GM21526 (cell line): ENCODE results near the gene MRPL53.

ENCODE experiments used
- ATAC-seq: cut with Tn5 transposase; IDR thresholded peaks from one replicate; pipeline ENCODE4 v1.9.1; 2021; ENCODE audit warnings: moderate library complexity; ENCODE audit not compliant: unreplicated experiment, low FRiP score

MRPL53 gene

DNA sequence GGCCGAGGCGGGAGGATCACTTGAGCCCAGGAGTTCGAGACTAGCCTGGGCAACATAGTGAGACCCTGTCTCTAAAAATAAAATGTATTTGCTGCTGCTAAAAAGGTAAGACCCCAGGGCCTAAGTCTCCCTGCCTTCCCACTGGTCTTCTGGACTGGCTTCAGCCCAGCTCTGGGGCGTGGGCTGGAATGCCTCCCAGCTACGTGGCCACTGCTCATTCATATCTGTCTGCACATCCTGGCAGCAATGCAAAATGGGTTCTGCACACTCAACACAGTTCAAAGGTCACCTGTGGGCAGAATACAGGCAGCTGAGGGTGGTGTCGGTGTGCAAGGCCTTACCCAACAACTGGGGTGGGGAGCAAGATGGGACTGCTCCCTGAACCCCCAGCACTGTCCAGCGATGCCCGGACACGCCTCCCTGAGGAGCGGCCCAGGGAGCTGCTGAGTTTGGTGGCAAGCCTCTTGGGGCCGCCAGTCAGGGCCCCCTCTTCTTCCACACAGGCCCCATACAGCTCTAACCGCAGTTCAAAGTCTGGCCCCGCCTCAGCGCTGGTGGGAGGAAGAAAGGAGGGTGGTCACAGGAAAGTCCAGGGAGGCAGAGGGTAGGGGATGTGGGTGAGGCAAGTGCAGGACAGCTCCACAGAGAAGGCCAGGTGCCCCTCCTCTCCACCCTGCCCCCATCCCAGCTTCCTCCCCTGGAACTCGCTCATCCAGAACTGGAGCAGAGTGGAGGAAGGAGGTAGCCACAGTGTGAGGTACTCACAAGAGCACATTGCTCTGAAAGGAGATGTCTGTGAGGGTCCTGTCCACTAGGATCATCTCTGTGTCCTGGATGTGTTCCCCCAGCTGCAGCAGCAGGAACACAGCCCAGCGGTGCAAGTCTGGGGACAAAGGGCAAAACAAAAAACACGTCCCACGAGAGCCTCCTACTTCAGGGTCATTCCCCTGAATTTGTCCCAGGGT, 42.7 kb downstream of the MRPL53 start:
- no peak for ATAC-seq

DNA sequence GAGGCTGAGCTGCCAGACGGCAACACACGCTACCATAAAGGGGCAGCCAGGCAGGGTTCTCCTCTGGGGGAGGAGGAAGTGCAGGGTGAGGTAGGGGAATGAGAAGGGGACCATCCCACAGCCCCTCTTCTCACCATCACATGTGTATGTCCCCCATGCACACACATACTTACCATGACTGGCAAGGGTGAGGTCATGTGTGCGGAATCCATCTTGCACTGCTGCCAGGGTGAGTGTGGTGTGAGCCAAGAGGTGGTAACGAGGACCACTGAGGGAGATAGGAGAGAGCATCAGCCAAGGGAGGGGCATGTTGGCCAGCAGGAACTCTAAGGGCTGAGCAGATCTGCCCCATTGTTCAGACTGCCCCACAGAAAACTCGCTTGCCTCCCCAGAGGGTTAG, 43.8 kb downstream of the MRPL53 start:
- ATAC-seq: no peak

DNA sequence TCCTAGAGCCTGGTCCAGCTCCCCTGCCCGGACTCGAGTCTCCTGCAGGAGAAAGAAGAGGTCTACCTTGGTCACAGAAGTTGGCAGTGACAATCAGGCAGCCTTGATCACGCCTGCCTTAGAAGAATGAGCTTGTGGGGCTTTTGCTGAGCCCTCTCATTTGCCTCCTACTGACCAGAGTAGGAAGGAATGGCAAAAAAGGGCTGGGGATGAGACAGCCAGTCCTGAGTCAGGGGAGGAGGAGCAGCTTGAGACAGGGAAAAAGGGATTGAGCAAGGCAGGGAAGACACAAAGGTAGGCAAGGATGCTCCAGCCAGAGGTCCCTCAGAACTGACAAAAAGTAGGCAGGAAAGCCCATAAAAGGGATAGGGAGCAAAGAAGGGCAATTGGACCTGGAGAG, 44.9 kb downstream of the MRPL53 start:
- ATAC-seq: no peak

DNA sequence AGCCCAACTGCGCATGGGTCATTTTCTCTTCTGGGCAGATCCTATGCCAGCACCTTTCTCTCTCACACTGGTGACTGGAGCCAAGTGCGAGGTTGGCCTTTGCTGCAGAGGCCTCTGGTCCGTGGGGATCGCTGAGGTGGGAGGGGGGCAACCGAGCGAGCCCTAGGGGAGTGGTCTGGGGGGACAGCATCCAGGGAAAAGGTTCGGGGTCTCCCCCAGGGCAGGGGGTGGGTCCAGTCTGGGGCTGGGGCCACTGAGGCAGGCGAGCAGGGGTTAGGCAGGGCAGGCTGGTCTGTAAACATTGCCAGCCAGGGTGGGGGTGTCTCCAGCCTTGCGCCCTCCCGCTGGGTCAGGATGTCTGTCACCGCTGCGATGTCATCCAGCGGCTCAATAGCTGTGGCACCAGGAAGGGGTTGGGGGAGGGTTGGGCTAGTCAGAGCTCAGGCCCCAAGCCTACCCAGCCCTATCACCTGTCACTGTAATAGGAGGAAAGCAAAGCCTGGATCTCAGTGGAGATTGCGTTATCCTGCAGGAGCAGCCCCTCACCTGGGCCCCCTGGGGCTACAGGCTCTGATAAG, 46.2 kb downstream of the MRPL53 start:
- ATAC-seq: no peak

DNA sequence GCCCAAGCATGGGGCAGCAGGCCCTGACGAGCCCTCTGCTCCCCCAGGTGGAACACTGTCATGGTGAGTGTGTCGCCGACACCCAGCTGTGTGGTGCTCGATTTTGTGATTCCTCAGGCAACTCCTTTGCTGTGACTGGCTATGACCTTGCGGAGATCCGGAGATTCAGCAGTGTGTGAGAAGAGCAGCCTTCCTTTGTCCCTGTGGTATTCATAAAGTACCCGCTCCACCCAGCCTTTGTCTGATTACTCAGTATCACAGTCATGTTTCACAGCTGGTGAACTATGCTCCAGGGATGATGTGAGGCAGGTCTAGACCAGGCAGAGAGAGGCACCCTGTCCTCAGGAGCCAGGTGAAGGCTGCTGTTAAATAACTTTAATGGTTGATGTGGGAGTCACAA, 47.0 kb downstream of the MRPL53 start:
- no peak for ATAC-seq

DNA sequence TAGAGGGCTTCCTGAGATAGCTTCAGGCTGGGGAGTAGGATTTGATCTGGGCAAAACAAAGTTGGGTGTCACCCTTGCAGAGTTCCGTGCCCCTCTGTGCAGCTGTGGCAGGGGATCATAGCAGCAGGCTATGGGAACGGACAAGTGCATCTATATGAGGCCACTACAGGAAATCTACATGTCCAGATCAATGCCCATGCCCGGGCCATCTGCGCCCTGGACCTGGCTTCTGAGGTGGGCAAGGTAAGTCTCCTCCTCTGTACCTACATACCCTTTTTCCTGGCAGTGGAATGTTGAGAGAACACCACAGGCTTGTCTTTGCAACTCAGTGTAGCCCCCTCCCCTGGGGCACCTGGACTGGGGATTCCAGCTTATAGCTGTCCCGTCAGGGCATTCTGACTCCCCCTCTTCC, 47.5 kb downstream of the MRPL53 start:
- ATAC-seq: no peak

DNA sequence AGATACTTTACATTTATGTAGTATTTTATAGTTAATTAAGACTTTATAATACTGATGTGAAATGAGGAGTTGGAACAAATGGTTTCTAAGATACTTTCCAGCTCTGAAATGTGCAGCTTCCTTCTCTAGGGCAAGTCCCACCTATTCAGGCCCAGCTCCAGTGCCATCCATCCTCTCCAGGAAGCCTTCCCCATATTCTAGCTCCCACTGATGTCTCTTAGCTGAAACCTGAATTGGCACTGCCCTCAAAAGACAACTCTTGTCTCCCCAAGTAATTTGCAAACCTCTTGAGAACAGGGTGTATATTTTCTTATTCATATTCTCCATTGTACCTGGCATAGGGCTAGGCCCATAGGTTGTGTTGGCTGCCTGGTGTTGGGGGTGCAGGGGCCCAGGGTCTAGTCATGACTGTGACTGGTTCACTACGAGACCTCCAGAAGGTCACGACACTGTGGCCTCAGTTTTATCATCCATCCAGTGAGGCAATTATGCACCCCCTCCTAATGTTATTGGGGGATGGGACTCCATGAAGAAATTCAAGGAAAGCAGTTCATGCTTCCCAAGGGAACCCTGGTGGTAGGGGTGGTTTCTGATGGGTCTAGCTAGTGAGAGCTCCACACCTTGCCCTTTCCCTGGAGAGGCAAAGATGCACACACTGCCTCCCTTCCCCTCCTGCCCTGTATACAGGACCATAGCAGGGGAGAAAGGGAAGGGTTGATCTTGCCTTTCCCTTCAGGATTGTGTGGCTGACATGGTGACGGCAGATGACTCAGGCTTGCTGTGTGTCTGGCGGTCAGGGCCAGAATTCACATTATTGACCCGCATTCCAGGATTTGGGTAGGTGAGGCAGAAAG, 48.1 kb downstream of the MRPL53 start:
- ATAC-seq: no peak

DNA sequence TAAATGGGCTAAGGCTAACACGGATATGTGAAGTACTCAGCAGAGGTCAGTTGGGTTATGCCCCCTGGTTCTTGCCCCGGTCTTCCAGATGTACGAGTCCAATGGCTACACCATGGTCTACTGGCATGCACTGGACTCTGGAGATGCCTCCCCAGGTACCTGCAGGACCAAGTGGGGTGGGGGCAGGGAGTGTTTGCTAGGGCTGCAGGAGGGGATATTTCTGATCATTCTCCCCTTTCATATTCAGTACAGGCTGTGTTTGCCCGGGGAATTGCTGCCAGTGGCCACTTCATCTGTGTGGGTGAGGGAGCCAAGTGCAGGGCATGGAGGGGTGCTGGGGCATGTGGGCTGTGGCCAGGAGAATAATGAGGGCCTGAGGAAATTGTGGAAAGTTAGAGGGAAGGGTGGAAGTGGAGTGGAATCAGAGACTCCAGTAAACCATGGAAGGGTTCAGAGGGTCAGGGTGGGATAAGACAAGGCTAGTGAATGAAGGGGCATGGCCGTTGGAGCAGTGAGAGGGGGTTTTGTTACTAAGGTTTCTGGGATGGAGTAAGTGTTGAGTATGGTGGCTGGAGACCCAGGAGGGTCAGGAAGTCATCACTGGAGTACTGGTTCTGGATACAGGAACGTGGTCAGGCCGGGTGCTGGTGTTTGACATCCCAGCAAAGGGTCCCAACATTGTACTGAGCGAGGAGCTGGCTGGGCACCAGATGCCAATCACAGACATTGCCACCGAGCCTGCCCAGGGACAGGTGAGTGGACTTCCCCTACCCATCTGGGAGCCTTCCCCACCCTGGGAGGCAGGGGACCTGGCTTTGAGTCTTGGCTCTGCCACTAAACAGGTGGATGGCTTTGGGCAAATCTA, 49.0 kb downstream of the MRPL53 start:
- ATAC-seq: no peak
